Natural killer cell treated with Interleukin-12 subunit alpha and Interleukin-12 subunit beta and Interleukin-15 and Interleukin-18, amount 100 ng/mL, for 72 hours (primary cell): Measurements from ENCODE around the gene PPL. TPM values are rescaled to one million over a fixed set of nuclear protein-coding genes. Genes with fewer than 3 reads are reported as not detected.

ENCODE experiments used
- ATAC-seq, 2 donors: fragments of 150-1000 bp; cut with Tn5 transposase in 1 of 2; sonication (Bioruptor Pico), chemical (Tn5 transposase) in 1 of 2; 2 replicates each; pipeline ENCODE4 v1.10.0; 2021
- DNase-seq: peaks from one replicate; pipeline ENCODE4 v3.0.0; 2022; ENCODE audit warnings: low spot score
- H3K27ac Mint-ChIP-seq, 2 donors: 1 replicate in 1 of 2; 2 replicates in 1 of 2; pipeline ENCODE4 v1.8.0; 2022; ENCODE audit warnings: mixed read lengths in 2 of 2, mild to moderate bottlenecking in 1 of 2, moderate library complexity in 1 of 2
- H3K27me3 Mint-ChIP-seq, 2 donors: 1 replicate in 1 of 2; 2 replicates in 1 of 2; pipeline ENCODE4 v1.8.0; 2022; ENCODE audit warnings: mixed read lengths in 2 of 2
- H3K36me3 Mint-ChIP-seq: one replicate; pipeline ENCODE4 v1.8.0; 2022; ENCODE audit warnings: mixed read lengths
- H3K4me1 Mint-ChIP-seq, 2 donors: 1 replicate in 1 of 2; 2 replicates in 1 of 2; pipeline ENCODE4 v1.8.0; 2022; ENCODE audit warnings: low read depth in 2 of 2, mixed read lengths in 2 of 2, mild to moderate bottlenecking in 1 of 2
- H3K4me3 Mint-ChIP-seq: one replicate; pipeline ENCODE4 v1.8.0; 2022; ENCODE audit warnings: mixed read lengths
- H3K9me3 Mint-ChIP-seq: 2 replicates; pipeline ENCODE4 v1.8.0; 2022; ENCODE audit warnings: mixed read lengths
- total RNA-seq, 2 donors: library from RNA; stranded (reverse); gene quantifications; one replicate each; pipeline ENCODE4 v1.2.3, GENCODE V29; 2022

Gene PPL
- total RNA-seq, 2 donors from 2014 or later: not detected

GRCh38 chr16:4948903-4949766 is 12.2 kb upstream of the PPL start:
- Mint-ChIP-seq H3K4me1 (no peaks in the 10 kb centered on the region), H3K27ac (no peak overlapping the region), H3K4me3 (no peak overlapping the region), H3K36me3 (no peaks in the 10 kb centered on the region), H3K9me3 (no peaks in the 10 kb centered on the region), H3K27me3 (peaks cover 12 to 14% of the 10 kb centered on the region in 2 donors)
- DNase-seq (no peak), ATAC-seq (no peak)

- H3K4me1 Mint-ChIP-seq: no peaks in the 10 kb centered on the region
- H3K4me3 Mint-ChIP-seq: no peak overlapping the region
- H3K27me3 Mint-ChIP-seq: peaks cover 12 to 14% of the 10 kb centered on the region in 2 donors
- ATAC-seq (no peak), DNase-seq (no peak)
- no peak overlapping the region for H3K27ac Mint-ChIP-seq
- H3K36me3 Mint-ChIP-seq: no peaks in the 10 kb centered on the region
- no peaks in the 10 kb centered on the region for H3K9me3 Mint-ChIP-seq
These were observed 11.0 kb upstream of the PPL start for GRCh38 chr16:4947722-4948503.

DNA sequence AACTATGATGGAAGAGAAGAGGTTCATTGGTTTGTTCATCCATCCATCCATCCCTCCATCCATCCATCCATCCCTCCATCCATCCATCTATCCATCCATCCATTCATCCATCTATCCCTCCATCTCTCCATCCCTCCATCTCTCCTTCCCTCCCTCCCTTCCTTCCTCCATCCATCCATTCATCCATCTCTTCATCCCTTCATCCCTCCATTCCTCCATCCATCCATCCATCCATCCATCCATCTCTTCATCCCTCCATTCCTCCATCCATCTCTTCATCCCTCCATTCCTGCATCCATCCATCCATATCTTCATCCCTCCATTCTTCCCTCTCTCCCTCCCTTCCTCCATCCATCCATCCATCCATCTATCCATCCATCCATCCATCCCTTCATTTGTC is 10.0 kb upstream of the PPL start:
- no peaks in the 10 kb centered on the region for H3K9me3 Mint-ChIP-seq
- H3K27ac Mint-ChIP-seq: no peak overlapping the region
- peaks cover 12 to 14% of the 10 kb centered on the region in 2 donors for H3K27me3 Mint-ChIP-seq
- H3K4me1 Mint-ChIP-seq: no peaks in the 10 kb centered on the region
- ATAC-seq (no peak), DNase-seq (no peak)
- H3K36me3 Mint-ChIP-seq: no peaks in the 10 kb centered on the region
- no peak overlapping the region for H3K4me3 Mint-ChIP-seq

- H3K4me3 Mint-ChIP-seq: no peak overlapping the region
- H3K4me1 Mint-ChIP-seq: no peaks in the 10 kb centered on the region
- H3K36me3 Mint-ChIP-seq: no peaks in the 10 kb centered on the region
- ATAC-seq (no peak), DNase-seq (no peak)
- H3K27me3 Mint-ChIP-seq: peaks cover 12 to 14% of the 10 kb centered on the region in 2 donors
- H3K27ac Mint-ChIP-seq: no peak overlapping the region
- no peaks in the 10 kb centered on the region for H3K9me3 Mint-ChIP-seq
These were observed 8.9 kb upstream of the PPL start for GRCh38 chr16:4945560-4946502.

DNA sequence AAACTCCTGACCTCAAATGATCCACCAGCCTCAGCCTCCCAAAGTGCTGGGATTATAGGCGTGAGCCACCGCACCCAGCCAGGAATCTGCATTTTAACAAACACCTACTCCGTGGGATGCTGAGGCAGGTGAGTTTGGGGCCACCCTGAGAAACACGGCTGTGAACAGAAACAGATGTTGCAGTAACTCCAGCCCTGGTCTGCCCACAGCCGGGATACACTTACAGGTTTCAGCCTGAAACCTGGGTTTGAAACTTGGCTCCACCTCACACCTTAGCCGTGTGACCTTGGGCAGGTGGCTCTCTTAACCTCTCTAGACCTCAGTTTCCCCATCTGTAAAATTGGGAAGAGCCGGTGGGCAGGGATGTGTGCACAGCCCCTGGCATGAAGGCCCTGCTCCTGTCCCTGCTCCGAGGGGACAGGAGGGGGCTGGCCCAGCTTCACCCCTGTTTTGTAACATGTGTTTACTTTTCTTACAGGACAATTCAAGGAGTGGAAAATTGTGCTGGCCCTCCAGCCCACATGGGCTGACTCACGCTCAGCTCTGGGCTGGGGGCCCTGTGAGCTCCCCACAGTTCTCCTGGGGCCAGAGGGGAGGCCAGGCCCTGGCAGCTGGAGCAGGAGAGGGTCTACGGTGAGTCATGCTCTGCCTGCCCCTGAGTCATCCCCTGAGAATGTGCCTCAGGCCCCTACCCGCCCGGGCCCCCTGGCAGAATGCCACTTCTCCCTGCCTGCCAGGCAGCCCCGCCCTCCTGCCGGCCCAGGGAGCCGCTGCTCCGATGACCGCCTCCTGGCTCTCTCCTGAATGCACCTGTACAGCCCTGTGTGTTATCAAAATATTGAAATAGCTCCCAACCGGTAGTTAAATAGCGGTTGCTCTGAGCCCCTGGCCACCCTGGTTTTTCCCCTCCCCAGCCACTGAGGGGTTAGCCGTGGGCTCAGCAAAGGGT is 7.7 kb upstream of the PPL start:
- peaks cover 12 to 14% of the 10 kb centered on the region in 2 donors for H3K27me3 Mint-ChIP-seq
- DNase-seq: no peak
- H3K4me1 Mint-ChIP-seq: no peaks in the 10 kb centered on the region
- no peaks in the 10 kb centered on the region for H3K36me3 Mint-ChIP-seq
- no peak overlapping the region for H3K4me3 Mint-ChIP-seq
- H3K27ac Mint-ChIP-seq: no peak overlapping the region
- peak; percentile 13 to 32 for ATAC-seq
- H3K9me3 Mint-ChIP-seq: no peaks in the 10 kb centered on the region

GRCh38 chr16:4942481-4942880 is 5.5 kb upstream of the PPL start:
- Mint-ChIP-seq H3K27me3 (peaks cover 12 to 20% of the 10 kb centered on the region in 2 donors), H3K27ac (no peak overlapping the region), H3K9me3 (no peaks in the 10 kb centered on the region), H3K4me3 (no peak overlapping the region), H3K36me3 (no peaks in the 10 kb centered on the region), H3K4me1 (no peaks in the 10 kb centered on the region)
- DNase-seq (no peak), ATAC-seq (no peak)

DNA sequence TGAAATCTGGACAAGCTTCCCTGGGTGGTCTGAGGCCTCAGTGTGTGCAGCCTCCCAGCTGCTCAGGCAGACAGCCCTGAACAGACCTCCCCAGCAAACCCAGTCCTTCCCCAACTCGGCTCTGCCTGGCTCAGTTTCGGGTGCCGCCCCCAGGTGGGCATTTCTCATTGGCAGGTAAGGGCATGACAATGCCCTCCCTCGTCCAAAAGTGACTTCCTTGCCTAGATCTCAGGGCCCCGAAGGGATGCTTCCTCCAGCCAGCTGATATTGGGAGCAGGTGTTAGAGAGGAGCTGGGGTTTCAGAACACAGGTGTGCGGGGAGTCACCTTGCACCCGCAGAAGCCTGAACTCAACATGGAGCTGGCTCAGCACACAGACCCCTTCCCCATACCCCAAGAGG is 3.8 kb upstream of the PPL start:
- no peaks in the 10 kb centered on the region for H3K4me1 Mint-ChIP-seq
- DNase-seq: no peak
- peaks cover 12% of the 10 kb centered on the region in 2 donors for H3K27me3 Mint-ChIP-seq
- H3K4me3 Mint-ChIP-seq: no peak overlapping the region
- H3K36me3 Mint-ChIP-seq: no peaks in the 10 kb centered on the region
- ATAC-seq: no peak
- H3K27ac Mint-ChIP-seq: no peak overlapping the region
- no peaks in the 10 kb centered on the region for H3K9me3 Mint-ChIP-seq

DNA sequence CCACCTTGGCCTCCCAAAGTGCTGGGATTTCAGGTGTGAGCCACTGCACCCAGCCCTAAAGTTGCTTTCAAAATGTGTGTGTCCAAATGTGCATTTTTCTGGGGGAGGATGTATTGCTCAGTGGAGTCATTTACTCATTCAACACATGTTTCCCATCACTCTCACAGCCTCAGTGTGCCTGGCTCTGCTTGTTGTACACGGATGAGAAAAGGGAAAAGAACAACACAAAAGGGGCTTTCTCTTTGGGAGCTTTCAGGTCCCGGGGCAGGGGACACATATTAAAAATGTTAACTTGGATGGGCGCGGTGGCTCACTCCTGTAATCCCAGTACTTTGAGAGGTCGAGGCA is 1.7 kb upstream of the PPL start:
- no peak overlapping the region for H3K4me3 Mint-ChIP-seq
- H3K36me3 Mint-ChIP-seq: no peaks in the 10 kb centered on the region
- DNase-seq (no peak), ATAC-seq (no peak)
- H3K27me3 Mint-ChIP-seq: peaks cover 16 to 18% of the 10 kb centered on the region in 2 donors
- H3K27ac Mint-ChIP-seq: no peak overlapping the region
- no peaks in the 10 kb centered on the region for H3K9me3 Mint-ChIP-seq
- H3K4me1 Mint-ChIP-seq: no peaks in the 10 kb centered on the region

DNA sequence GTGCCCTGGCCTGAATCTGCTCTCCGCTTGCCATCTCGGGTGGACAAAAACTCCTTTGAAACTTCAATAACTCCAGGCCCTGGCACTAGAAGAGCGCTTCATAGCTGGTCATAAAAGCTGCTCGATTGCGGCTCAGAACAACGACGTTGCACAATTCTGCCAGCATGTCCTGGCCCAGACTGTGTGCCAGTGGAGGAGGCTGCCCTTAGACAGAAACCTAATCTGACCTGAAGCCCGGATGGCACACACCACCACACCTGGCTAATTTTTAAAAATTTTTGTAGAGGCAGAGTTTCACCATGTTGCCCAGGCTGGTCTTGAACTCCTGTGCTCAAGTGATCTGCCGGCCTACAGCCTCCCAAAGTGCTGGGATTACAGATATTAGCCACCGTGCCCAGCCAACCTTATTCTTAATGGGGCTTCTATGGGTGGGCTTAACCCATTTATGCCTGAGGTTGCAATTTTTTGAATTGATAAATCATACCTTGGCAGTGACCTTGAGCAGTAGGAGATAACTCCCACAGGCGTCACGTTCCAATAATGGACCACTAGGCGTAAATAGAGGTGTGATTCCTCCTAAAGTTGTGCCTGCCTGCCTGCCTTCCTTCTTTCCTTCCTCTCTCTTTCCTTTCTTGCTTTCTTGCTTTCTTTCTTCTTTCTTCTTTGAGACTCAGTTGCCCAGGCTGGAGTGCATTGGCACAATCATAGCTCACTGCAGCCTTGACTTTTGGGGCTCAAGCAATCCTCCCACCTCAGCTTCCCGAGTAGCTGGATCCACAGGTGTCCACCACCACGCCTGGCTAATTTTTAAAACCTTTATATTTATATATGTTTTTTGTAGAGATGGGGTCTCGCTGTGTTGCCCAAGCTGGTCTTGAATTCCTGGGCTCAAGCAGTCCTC is 1.1 kb upstream of the PPL start:
- Mint-ChIP-seq H3K9me3 (no peaks in the 10 kb centered on the region), H3K4me1 (no peaks in the 10 kb centered on the region), H3K27me3 (peaks cover 19 to 21% of the 10 kb centered on the region in 2 donors), H3K27ac (no peak overlapping the region), H3K4me3 (peak overlapping the region; percentile 20), H3K36me3 (no peaks in the 10 kb centered on the region)
- no peak for DNase-seq
- ATAC-seq: no peak

DNA sequence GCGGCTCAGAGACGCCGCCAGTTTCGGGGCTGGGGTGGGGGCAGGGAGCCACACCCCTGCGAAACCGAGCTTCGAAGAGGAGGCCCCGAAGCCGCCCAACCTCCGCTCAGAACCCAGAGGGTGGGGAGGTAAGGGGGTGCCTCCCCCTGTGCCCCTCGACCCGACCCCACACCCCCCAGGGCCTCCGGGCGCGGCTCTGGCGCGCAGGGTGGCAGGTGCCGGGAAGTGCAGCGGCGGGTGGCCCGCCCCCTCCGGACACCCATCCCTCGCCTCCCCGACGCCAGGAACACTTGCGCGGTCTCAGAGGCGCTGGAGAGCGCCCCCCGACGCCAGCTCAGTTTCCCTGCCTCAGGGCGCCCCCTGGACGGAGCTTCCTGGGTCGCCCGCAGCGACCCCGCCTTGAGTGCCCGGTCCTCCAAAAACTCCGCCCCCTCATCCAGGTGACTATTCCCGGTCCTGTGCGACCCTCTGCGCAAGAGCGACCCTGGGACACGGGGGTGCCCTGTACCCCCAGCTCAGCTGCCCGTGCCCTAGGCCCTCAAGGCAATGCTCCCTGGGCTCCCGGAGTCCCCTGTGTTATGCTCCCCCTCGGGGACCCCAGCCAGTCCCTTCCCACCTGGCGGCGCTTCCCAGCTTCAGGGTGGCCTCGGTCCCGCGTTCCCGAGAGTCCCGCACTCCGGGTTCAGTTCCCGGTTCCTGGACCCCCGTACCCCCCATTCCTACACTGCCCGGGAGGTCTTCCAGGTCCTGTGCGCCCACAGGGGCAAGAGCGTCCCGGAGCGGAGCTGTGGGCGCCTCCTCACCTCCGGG is 562 bp downstream of the PPL start:
- DNase-seq (no peak), ATAC-seq (peak; percentile 12 to 39)
- H3K27ac Mint-ChIP-seq: no peak overlapping the region
- no peaks in the 10 kb centered on the region for H3K36me3 Mint-ChIP-seq
- no peaks in the 10 kb centered on the region for H3K9me3 Mint-ChIP-seq
- H3K4me3 Mint-ChIP-seq: no peak overlapping the region
- H3K4me1 Mint-ChIP-seq: no peaks in the 10 kb centered on the region
- H3K27me3 Mint-ChIP-seq: peaks cover 19 to 21% of the 10 kb centered on the region in 2 donors

GRCh38 chr16:4935241-4935855 is 1.6 kb downstream of the PPL start:
- no peaks in the 10 kb centered on the region for H3K36me3 Mint-ChIP-seq
- DNase-seq: no peak
- H3K9me3 Mint-ChIP-seq: no peaks in the 10 kb centered on the region
- no peak overlapping the region for H3K4me3 Mint-ChIP-seq
- H3K27me3 Mint-ChIP-seq: peaks cover 21 to 25% of the 10 kb centered on the region in 2 donors
- no peak for ATAC-seq
- H3K27ac Mint-ChIP-seq: no peak overlapping the region
- H3K4me1 Mint-ChIP-seq: no peaks in the 10 kb centered on the region
